Measurements from ENCODE around the gene TIE1.

Gene TIE1

GRCh38 chr1:43351421-43352350, 50.9 kb downstream of the TIE1 start:
- DNase-seq (ENCODE audit: low read depth) = no peak
- no peak overlapping the region for H3K4me3 ChIP-seq (ENCODE audit: low read depth, low read length)

GRCh38 chr1:43352351-43352705, 51.5 kb downstream of the TIE1 start:
- H3K4me3 ChIP-seq (ENCODE audit: low read depth, low read length) = no peak overlapping the region
- DNase-seq (ENCODE audit: low read depth) = no peak

GRCh38 chr1:43352881-43353280, 52.1 kb downstream of the TIE1 start:
- DNase-seq (ENCODE audit: low read depth) = no peak
- no peak overlapping the region for H3K4me3 ChIP-seq (ENCODE audit: low read depth, low read length)

- no peak overlapping the region for H3K4me3 ChIP-seq (ENCODE audit: low read depth, low read length)
- DNase-seq (ENCODE audit: low read depth) = no peak
Measured at GRCh38 chr1:43354471-43354870, 53.7 kb downstream of the TIE1 start.

GRCh38 chr1:43354936-43355335, 54.2 kb downstream of the TIE1 start:
- no peak overlapping the region for H3K4me3 ChIP-seq (ENCODE audit: low read depth, low read length)
- DNase-seq (ENCODE audit: low read depth) = no peak

GRCh38 chr1:43357251-43357650, 56.5 kb downstream of the TIE1 start:
- no peak for DNase-seq (ENCODE audit: low read depth)
- no peak overlapping the region for H3K4me3 ChIP-seq (ENCODE audit: low read depth, low read length)

GRCh38 chr1:43358121-43358745, 57.5 kb downstream of the TIE1 start:
- DNase-seq (ENCODE audit: low read depth) = no peak
- peak overlapping the region; percentile 63 for H3K4me3 ChIP-seq (ENCODE audit: low read depth, low read length)

GRCh38 chr1:43358746-43359693, 58.2 kb downstream of the TIE1 start, which contains the start of gene CDC20:
Gene CDC20 (plus strand): TSS chr1:43358981. CDS start chr1:43359216, 235 bp downstream.
- peak; percentile 74 for DNase-seq (ENCODE audit: low read depth)
- H3K4me3 ChIP-seq (ENCODE audit: low read depth, low read length) = peak within 1 kb of the TSS; percentile 63

GRCh38 chr1:43359696-43360095, 58.9 kb downstream of the TIE1 start:
- DNase-seq (ENCODE audit: low read depth) = no peak
- H3K4me3 ChIP-seq (ENCODE audit: low read depth, low read length) = peak overlapping the region; percentile 63

GRCh38 chr1:43360616-43361015, 59.8 kb downstream of the TIE1 start:
- H3K4me3 ChIP-seq (ENCODE audit: low read depth, low read length) = no peak overlapping the region
- DNase-seq (ENCODE audit: low read depth) = no peak

GRCh38 chr1:43363283-43363934, 62.6 kb downstream of the TIE1 start:
- no peak overlapping the region for H3K4me3 ChIP-seq (ENCODE audit: low read depth, low read length)
- DNase-seq (ENCODE audit: low read depth) = no peak

GRCh38 chr1:43363935-43364525, 63.2 kb downstream of the TIE1 start:
- no peak overlapping the region for H3K4me3 ChIP-seq (ENCODE audit: low read depth, low read length)
- no peak for DNase-seq (ENCODE audit: low read depth)

- no peak for DNase-seq (ENCODE audit: low read depth)
- H3K4me3 ChIP-seq (ENCODE audit: low read depth, low read length) = no peak overlapping the region
Measured at GRCh38 chr1:43365678-43366077, 64.9 kb downstream of the TIE1 start.

GRCh38 chr1:43366179-43366578, 65.4 kb downstream of the TIE1 start:
- peak overlapping the region; percentile 84 for H3K4me3 ChIP-seq (ENCODE audit: low read depth, low read length)
- DNase-seq (ENCODE audit: low read depth) = no peak

- peak overlapping the region; percentile 84 for H3K4me3 ChIP-seq (ENCODE audit: low read depth, low read length)
Measured at GRCh38 chr1:43366601-43367025, 65.8 kb downstream of the TIE1 start.

GRCh38 chr1:43367026-43367903, 66.5 kb downstream of the TIE1 start:
- no peak for DNase-seq (ENCODE audit: low read depth)
- H3K4me3 ChIP-seq (ENCODE audit: low read depth, low read length) = peak overlapping the region; percentile 84

More at GRCh38 chr1:43366601-43367025, 65.8 kb downstream of the TIE1 start:
- no peak for DNase-seq (ENCODE audit: low read depth)

- peak within 1 kb of the TSS; percentile 84 for H3K4me3 ChIP-seq (ENCODE audit: low read depth, low read length)
- peak; percentile 54 for DNase-seq (ENCODE audit: low read depth)
Measured at GRCh38 chr1:43367904-43368645, 67.3 kb downstream of the TIE1 start, which contains the start of gene ELOVL1. Gene ELOVL1 (minus strand): TSS chr1:43368011. CDS start chr1:43365609, 2,402 bp downstream.

All from skeletal muscle cell (primary cell).